A673 (cell line): ENCODE measurements around the gene PSD. TPM values are rescaled to one million over a fixed set of nuclear protein-coding genes. Genes with fewer than 3 reads are reported as not detected.

Source experiments
- BruUV-seq: library from RNA; stranded (reverse); fragments of 400-500 nt; replicated peaks from 2 replicates; lab custom pipeline; 2021; lab: Mats Ljungman, UMichigan
- CTCF ChIA-PET: fragments of 300-600 bp; sonication (Branson Sonifier 250); formaldehyde crosslinking; loops from one replicate; lab custom pipeline; 2022; ENCODE audit warnings: antibody characterized with exemption; lab: Charles Lee
- POLR2A ChIA-PET: fragments of 300-600 bp; sonication (Branson Sonifier 250); formaldehyde crosslinking; loops from one replicate; lab custom pipeline; 2022; ENCODE audit warnings: antibody characterized with exemption; ENCODE audit not compliant: low non-redundant PET; lab: Charles Lee
- DNase-seq: peaks from one replicate; pipeline ENCODE4 v3.0.0-alpha.2; 2015; ENCODE audit warnings: low spot score
- H3K27ac ChIP-seq: fragments of 200-600 bp; sonication (generic); 2 replicates; pipeline ENCODE4 v1.5.1; 2016; ENCODE audit warnings: mixed run types, low read depth, mild to moderate bottlenecking, mixed read lengths, antibody characterized with exemption, low read length; ENCODE audit not compliant: poor library complexity, severe bottlenecking
- H3K27me3 ChIP-seq: fragments of 200-600 bp; sonication (generic); replicated peaks from 2 replicates; pipeline ENCODE4 v1.6.1; 2017; ENCODE audit warnings: mixed run types, low read depth, mild to moderate bottlenecking, mixed read lengths, antibody characterized with exemption, low read length; ENCODE audit not compliant: insufficient read depth, poor library complexity
- H3K36me3 ChIP-seq: fragments of 200-600 bp; sonication (generic); 2 replicates; pipeline ENCODE4 v1.6.1; 2016; ENCODE audit warnings: mixed run types, mild to moderate bottlenecking, mixed read lengths, antibody characterized with exemption, low read length; ENCODE audit not compliant: insufficient read depth, poor library complexity, severe bottlenecking
- H3K4me1 ChIP-seq: fragments of 200-600 bp; sonication (generic); 2 replicates; pipeline ENCODE4 v1.6.1; 2017; ENCODE audit warnings: mixed run types, mild to moderate bottlenecking, mixed read lengths, antibody characterized with exemption, low read length; ENCODE audit not compliant: insufficient read depth, poor library complexity, severe bottlenecking
- H3K4me3 ChIP-seq: fragments of 200-600 bp; sonication (generic); 2 replicates; pipeline ENCODE4 v1.5.1; 2016; ENCODE audit warnings: low read depth, mixed run types, mild to moderate bottlenecking, mixed read lengths, low read length; ENCODE audit not compliant: poor library complexity, severe bottlenecking
- H3K9me3 ChIP-seq: fragments of 200-600 bp; sonication (generic); 2 replicates; pipeline ENCODE4 v1.6.1; 2016; ENCODE audit warnings: mixed run types, low read depth, mild to moderate bottlenecking, mixed read lengths, antibody characterized with exemption, low read length; ENCODE audit not compliant: poor library complexity, severe bottlenecking
- CTCF ChIP-seq: fragments of 300-800, 200-600 bp; sonication (generic); conservative IDR thresholded peaks from 2 replicates; pipeline ENCODE4 v1.5.1; 2017; ENCODE audit warnings: low read depth, mild to moderate bottlenecking, antibody characterized with exemption, low read length, moderate library complexity, mixed read lengths
- EZH2 ChIP-seq: fragments of 200-600 bp; sonication (generic); IDR thresholded peaks from 2 replicates; pipeline ENCODE4 v1.6.1; 2017; ENCODE audit warnings: borderline replicate concordance, low read depth, mild to moderate bottlenecking, mixed read lengths, antibody characterized with exemption, low read length; ENCODE audit not compliant: poor library complexity, severe bottlenecking
- intact Hi-C: fragments of 100-400 bp; cut with micrococcal nuclease; formaldehyde crosslinking; loops from one replicate; pipeline ENCODE4 v1.10.0; 2022; ENCODE audit not compliant: unreplicated experiment
- total RNA-seq: library from RNA; stranded (reverse); gene quantifications from 2 replicates; pipeline ENCODE4 v1.2.3, GENCODE V29; 2021

Gene PSD
- total RNA-seq, 1 experiment from 2014 or later, result 5.8 TPM

DNA sequence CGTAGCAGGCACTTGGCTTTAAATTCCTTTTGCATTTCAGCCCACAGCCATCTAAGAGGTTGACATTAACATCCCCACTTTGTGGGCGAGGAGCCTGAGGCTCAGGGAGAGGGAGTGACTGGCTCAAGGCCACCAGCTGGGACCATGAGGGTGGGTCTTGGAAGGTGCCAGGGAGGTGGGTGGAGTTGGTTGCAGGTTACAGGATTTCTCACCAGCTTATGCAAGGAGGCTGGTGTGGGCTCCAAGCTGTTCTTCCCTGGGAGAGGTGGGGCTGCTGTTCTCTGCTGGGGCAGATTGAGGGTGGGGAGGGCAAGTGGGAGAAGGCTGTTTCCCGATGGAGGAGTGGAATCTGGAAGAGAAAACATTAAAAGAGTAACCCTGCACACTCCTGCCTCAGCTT is 46.9 kb upstream of the PSD start:
- H3K36me3 ChIP-seq, result no peaks in the 10 kb centered on the region
- intact Hi-C loops, result no loop called here
- H3K27me3 ChIP-seq, result no peaks in the 10 kb centered on the region
- H3K27ac ChIP-seq, result no peak overlapping the region
- H3K4me1 ChIP-seq, result peaks cover 6% of the 10 kb centered on the region
- H3K4me3 ChIP-seq, result no peak overlapping the region
- no peak for DNase-seq
- CTCF ChIA-PET, result no interaction called here
- TF ChIP-seq CTCF, result no peak
- no peak for TF ChIP-seq EZH2
- H3K9me3 ChIP-seq, result no peaks in the 10 kb centered on the region
- POLR2A ChIA-PET, result no interaction called here
- BruUV-seq, result no TSS peak

DNA sequence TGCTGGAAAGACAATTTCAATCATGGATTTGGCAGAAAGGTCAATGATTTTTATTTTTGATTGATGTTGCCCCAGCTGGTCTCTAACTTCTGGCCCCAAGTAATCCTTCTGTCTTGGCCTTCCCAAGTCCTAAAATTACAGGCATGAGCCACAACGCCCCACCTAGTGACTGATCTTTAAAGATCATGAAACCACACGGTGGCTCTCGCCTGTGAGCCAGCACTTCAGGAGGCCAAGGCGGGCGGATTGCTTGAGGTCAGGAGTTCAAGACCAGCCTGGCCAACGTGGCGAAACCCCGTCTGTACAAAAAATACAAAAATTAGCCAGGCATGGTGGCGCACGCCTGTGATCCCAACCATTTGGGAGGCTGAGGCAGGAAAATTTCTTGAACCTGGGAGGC is 45.4 kb upstream of the PSD start:
- POLR2A ChIA-PET, result no interaction called here
- H3K27me3 ChIP-seq, result no peaks in the 10 kb centered on the region
- no peak overlapping the region for H3K4me3 ChIP-seq
- no peak overlapping the region for H3K27ac ChIP-seq
- intact Hi-C loops, result no loop called here
- peaks cover 6% of the 10 kb centered on the region for H3K4me1 ChIP-seq
- no peak for DNase-seq
- TF ChIP-seq EZH2 (no peak), CTCF (no peak)
- no TSS peak for BruUV-seq
- no peaks in the 10 kb centered on the region for H3K36me3 ChIP-seq
- CTCF ChIA-PET, result no interaction called here
- H3K9me3 ChIP-seq, result no peaks in the 10 kb centered on the region

DNA sequence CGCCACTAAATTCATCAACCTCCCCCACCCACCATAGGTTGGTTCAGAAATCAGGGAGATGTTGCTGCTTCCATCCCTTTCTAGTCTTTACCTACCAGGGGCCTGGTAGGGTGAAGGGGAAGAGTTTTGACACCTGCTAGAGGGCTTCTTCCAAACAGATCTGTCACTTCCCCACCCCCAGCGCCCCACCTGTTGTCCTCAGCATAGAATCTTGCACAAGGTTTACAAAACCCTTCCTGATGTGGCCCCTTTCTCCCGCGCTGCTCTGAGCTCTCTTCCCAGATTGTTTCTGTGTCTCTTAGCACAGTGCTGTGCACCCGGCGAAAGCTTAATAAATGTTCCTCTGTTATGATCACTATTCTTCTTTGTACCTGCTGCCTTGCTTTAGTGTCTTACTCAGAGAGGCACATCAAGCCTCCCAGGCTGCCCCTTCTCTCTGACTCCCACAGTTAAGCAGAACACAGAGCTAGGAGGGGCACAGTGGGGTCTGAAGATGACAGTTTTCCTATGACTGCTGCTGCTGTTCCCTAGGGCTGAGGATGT is 44.0 kb upstream of the PSD start:
- H3K36me3 ChIP-seq, result no peaks in the 10 kb centered on the region
- no peaks in the 10 kb centered on the region for H3K9me3 ChIP-seq
- no peak overlapping the region for H3K4me3 ChIP-seq
- TF ChIP-seq EZH2 (no peak), CTCF (no peak)
- DNase-seq, result no peak
- intact Hi-C loops, result no loop called here
- H3K27ac ChIP-seq, result no peak overlapping the region
- POLR2A ChIA-PET, result no interaction called here
- H3K4me1 ChIP-seq, result peaks cover 6% of the 10 kb centered on the region
- no peaks in the 10 kb centered on the region for H3K27me3 ChIP-seq
- CTCF ChIA-PET, result no interaction called here
- no TSS peak for BruUV-seq
